A549 treated with DMSO at 1 μM for 4 hours (cell line): ENCODE measurements around the gene PPP4R2. TPM values are rescaled to one million over a fixed set of nuclear protein-coding genes. Genes with fewer than 3 reads are reported as not detected.

Source experiments
- total RNA-seq: library from RNA; stranded (reverse); fragments of 200-300 nt; extraction: Qiagen RNA extraction; gene quantifications from 5 replicates; pipeline ENCODE4 v1.2.3, GENCODE V29; 2022; ENCODE audit warnings: low read depth

PPP4R2 gene
- 38.3 to 47.3 TPM (median 45.6 TPM) in 5 replicates for total RNA-seq

GRCh38 chr3:72996473-72997333 lies at the start of gene PPP4R2:
PPP4R2 (plus strand) TSS chr3:72996811; CDS start chr3:72997038, 227 bp downstream.

GRCh38 chr3:73061416-73061815 lies 64.8 kb downstream of the PPP4R2 start, which contains the start of gene EBLN2:
EBLN2 (plus strand) TSS chr3:73061659; CDS start chr3:73062082, 423 bp downstream.

Other genes starting within 250 kb of the PPP4R2 start
- gene SHQ1, start 148.4 kb upstream of the PPP4R2 start, total RNA-seq, result 17.0 to 21.3 TPM (median 19.6 TPM) in 5 replicates
- 1.2 to 2.2 TPM (median 1.7 TPM) in 5 replicates for gene GXYLT2, start 108.8 kb upstream of the PPP4R2 start, total RNA-seq
- 0.38 to 0.57 TPM (median 0.51 TPM) in 5 replicates for gene EBLN2, start 64.8 kb downstream of the PPP4R2 start, total RNA-seq